ENCODE measurements around the gene ESYT1.

The ESYT1 gene

GRCh38 chr12:56127888-56128669 lies at the start of gene ESYT1:
Gene ESYT1 (plus strand): TSS chr12:56128267. CDS start chr12:56128320, 53 bp downstream.
- DNase-seq (ENCODE audit: low read depth in 2 of 2) = peak; percentile 92 to 98

GRCh38 chr12:56078427-56078826 lies 49.6 kb upstream of the ESYT1 start:
- no peak for DNase-seq (ENCODE audit: low read depth in 2 of 2)

GRCh38 chr12:56078931-56079722 lies 48.9 kb upstream of the ESYT1 start:
- peak in 1 of 2 donors; percentile 13 for DNase-seq (ENCODE audit: low read depth in 2 of 2)

GRCh38 chr12:56079723-56080555 lies 48.1 kb upstream of the ESYT1 start, which contains the start of gene ERBB3:
Gene ERBB3 (plus strand): TSS chr12:56080165. CDS start chr12:56080301, 136 bp downstream.
- DNase-seq (ENCODE audit: low read depth in 2 of 2) = peak; percentile 43 to 55

GRCh38 chr12:56080556-56081138 lies 47.4 kb upstream of the ESYT1 start:
- DNase-seq (ENCODE audit: low read depth in 2 of 2) = no peak

- DNase-seq (ENCODE audit: low read depth in 2 of 2) = no peak
Observed at GRCh38 chr12:56081393-56082347, 46.4 kb upstream of the ESYT1 start.

- DNase-seq (ENCODE audit: low read depth in 2 of 2) = no peak
Observed at GRCh38 chr12:56082382-56082781, 45.7 kb upstream of the ESYT1 start.

- DNase-seq (ENCODE audit: low read depth in 2 of 2) = no peak
Observed at GRCh38 chr12:56082967-56083366, 45.1 kb upstream of the ESYT1 start.

- no peak for DNase-seq (ENCODE audit: low read depth in 2 of 2)
Observed at GRCh38 chr12:56084958-56085543, 43.0 kb upstream of the ESYT1 start.

- no peak for DNase-seq (ENCODE audit: low read depth in 2 of 2)
Observed at GRCh38 chr12:56086096-56086495, 42.0 kb upstream of the ESYT1 start.

GRCh38 chr12:56086608-56087007 lies 41.5 kb upstream of the ESYT1 start:
- DNase-seq (ENCODE audit: low read depth in 2 of 2) = no peak

GRCh38 chr12:56087220-56087619 lies 40.8 kb upstream of the ESYT1 start:
- no peak for DNase-seq (ENCODE audit: low read depth in 2 of 2)

- no peak for DNase-seq (ENCODE audit: low read depth in 2 of 2)
Observed at GRCh38 chr12:56097738-56098137, 30.3 kb upstream of the ESYT1 start.

GRCh38 chr12:56098592-56098991 lies 29.5 kb upstream of the ESYT1 start:
- DNase-seq (ENCODE audit: low read depth in 2 of 2) = no peak

- no peak for DNase-seq (ENCODE audit: low read depth in 2 of 2)
Observed at GRCh38 chr12:56099787-56100186, 28.3 kb upstream of the ESYT1 start.

GRCh38 chr12:56101045-56101444 lies 27.0 kb upstream of the ESYT1 start:
- DNase-seq (ENCODE audit: low read depth in 2 of 2) = no peak

- DNase-seq (ENCODE audit: low read depth in 2 of 2) = no peak
Observed at GRCh38 chr12:56102683-56103065, 25.4 kb upstream of the ESYT1 start.

GRCh38 chr12:56103066-56103711 lies 24.9 kb upstream of the ESYT1 start:
- DNase-seq (ENCODE audit: low read depth in 2 of 2) = no peak

GRCh38 chr12:56103823-56104108 lies 24.3 kb upstream of the ESYT1 start:
- no peak for DNase-seq (ENCODE audit: low read depth in 2 of 2)
